HUDEP-2 (cell line): Measurements from ENCODE around the gene RAD51D.
A peak's percentile ranks its signal among the peaks of the same experiment; 100 is the strongest.
"Not testable (repeated sequence)": the region's sequence is repeated elsewhere in the genome, so short reads cannot be mapped to it uniquely, and the experiment has no call there.

Experiments
- DNase-seq, 76 experiments: peaks; one replicate each; lab custom pipeline; 2025; ENCODE audit not compliant: unreplicated experiment in 76 of 76; lab: John Stamatoyannopoulos, UW

RAD51D gene

GRCh38 chr17:35095741-35096140, 23.9 kb downstream of the RAD51D start:
- no peak for DNase-seq

GRCh38 chr17:35094902-35095301, 24.8 kb downstream of the RAD51D start:
- no peak for DNase-seq

- not testable (repeated sequence) for DNase-seq
Observed at GRCh38 chr17:35090707-35091106, 29.0 kb downstream of the RAD51D start.

- peak in 11 of 76 experiments; percentile 19 to 78 (median 46) for DNase-seq
Observed at GRCh38 chr17:35089586-35090296, 29.9 kb downstream of the RAD51D start.

- DNase-seq: peak in 70 of 76 experiments; percentile 9 to 86 (median 74)
Observed at GRCh38 chr17:35088881-35089585, 30.6 kb downstream of the RAD51D start.

GRCh38 chr17:35088356-35088880, 31.2 kb downstream of the RAD51D start:
- DNase-seq: peak in 29 of 76 experiments; percentile 5 to 55 (median 25)

- peak in 17 of 76 experiments; percentile 11 to 55 (median 27) for DNase-seq
Observed at GRCh38 chr17:35087731-35088355, 31.8 kb downstream of the RAD51D start.

- DNase-seq: no peak
Observed at GRCh38 chr17:35086931-35087573, 32.6 kb downstream of the RAD51D start.

- DNase-seq: no peak
Observed at GRCh38 chr17:35086164-35086563, 33.5 kb downstream of the RAD51D start.

- peak in 1 of 76 experiments; percentile 11 for DNase-seq
Observed at GRCh38 chr17:35084987-35085386, 34.7 kb downstream of the RAD51D start.

GRCh38 chr17:35083071-35083470, 36.6 kb downstream of the RAD51D start:
- no peak for DNase-seq

- peak in 45 of 76 experiments; percentile 1 to 84 (median 43) for DNase-seq
Observed at GRCh38 chr17:35082073-35082657, 37.5 kb downstream of the RAD51D start.

GRCh38 chr17:35081638-35082037, 38.0 kb downstream of the RAD51D start:
- DNase-seq: no peak

GRCh38 chr17:35080536-35080935, 39.1 kb downstream of the RAD51D start:
- no peak for DNase-seq

GRCh38 chr17:35079547-35080423, 39.9 kb downstream of the RAD51D start:
- DNase-seq: no peak

GRCh38 chr17:35076874-35077273, 42.8 kb downstream of the RAD51D start:
- no peak for DNase-seq

GRCh38 chr17:35074711-35075707, 44.7 kb downstream of the RAD51D start:
- no peak for DNase-seq

GRCh38 chr17:35073991-35074627, 45.6 kb downstream of the RAD51D start:
- no peak for DNase-seq
